ENCODE results near the gene CACNA2D3. TPM values are rescaled to one million over a fixed set of nuclear protein-coding genes. Genes with fewer than 3 reads are reported as not detected.
"Not testable (repeated sequence)": the region's sequence is repeated elsewhere in the genome, so short reads cannot be mapped to it uniquely, and the experiment has no call there.

CACNA2D3 gene
- total RNA-seq, 1 donor from 2014 or later, result 1.3 TPM

- DNase-seq (ENCODE audit: low read depth), result no peak
- H3K4me3 ChIP-seq (ENCODE audit: low read depth, low read length), result no peak overlapping the region
- TF ChIP-seq CTCF (conservative IDR thresholded peaks at IDR 0.05; ENCODE audit: low read depth, low read length), result no peak
Observed at GRCh38 chr3:54625805-54626787, 503.7 kb downstream of the CACNA2D3 start.

DNA sequence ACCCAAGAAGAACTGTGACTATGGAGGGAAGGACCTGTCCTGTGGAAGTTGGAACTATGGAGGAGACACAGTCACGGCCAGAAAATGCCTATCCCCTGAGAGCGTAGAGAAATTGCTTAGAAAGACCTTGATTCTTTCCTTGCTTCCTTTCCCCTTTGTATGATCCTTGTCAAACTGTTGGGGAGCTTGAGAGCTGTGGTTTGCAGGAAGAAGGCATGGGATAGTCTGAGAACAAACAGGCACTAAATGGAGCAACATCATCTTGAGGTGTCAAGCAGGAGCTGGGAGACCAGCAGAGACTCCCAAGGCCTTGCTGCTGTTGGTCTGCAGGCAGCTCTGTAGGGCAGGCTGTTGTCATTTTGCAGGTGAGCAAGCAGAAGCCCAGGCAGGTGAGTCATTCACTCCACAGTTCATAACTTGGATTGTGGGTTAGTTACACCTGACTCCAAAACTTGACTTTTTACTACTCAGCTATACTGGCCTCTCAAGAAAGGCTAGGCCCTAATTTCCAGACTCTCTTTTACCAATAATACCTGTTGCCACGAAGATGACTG, 506.6 kb downstream of the CACNA2D3 start:
- H3K4me3 ChIP-seq (ENCODE audit: low read depth, low read length), result no peak overlapping the region
- no peak for TF ChIP-seq CTCF (conservative IDR thresholded peaks at IDR 0.05; ENCODE audit: low read depth, low read length)
- no peak for DNase-seq (ENCODE audit: low read depth)

- no peak overlapping the region for H3K4me3 ChIP-seq (ENCODE audit: low read depth, low read length)
- TF ChIP-seq CTCF (conservative IDR thresholded peaks at IDR 0.05; ENCODE audit: low read depth, low read length), result no peak
- DNase-seq (ENCODE audit: low read depth), result no peak
Observed at GRCh38 chr3:54630101-54630623, 507.8 kb downstream of the CACNA2D3 start.

DNA sequence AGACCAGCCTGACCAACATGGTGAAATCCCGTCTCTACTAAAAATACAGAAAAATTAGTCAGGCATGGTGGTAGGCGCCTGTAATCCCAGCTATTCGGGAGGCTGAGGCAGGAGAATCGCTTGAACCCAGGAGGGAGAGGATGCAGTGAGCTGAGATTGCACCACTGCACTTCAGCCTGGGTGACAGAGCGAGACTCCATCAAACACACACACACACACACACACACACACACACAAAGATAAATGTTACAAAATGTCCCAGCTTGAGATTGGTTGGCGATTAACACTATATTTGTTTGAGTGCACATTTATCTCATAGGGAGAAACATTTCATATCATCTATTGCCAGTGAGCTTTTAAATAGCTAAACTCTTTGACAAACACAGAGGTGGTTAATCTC, 508.6 kb downstream of the CACNA2D3 start:
- not testable (repeated sequence) for H3K4me3 ChIP-seq (ENCODE audit: low read depth, low read length); DNase-seq (ENCODE audit: low read depth)

GRCh38 chr3:54631516-54632325, 509.4 kb downstream of the CACNA2D3 start:
- H3K4me3 ChIP-seq (ENCODE audit: low read depth, low read length), result no peak overlapping the region
- DNase-seq (ENCODE audit: low read depth), result no peak
- TF ChIP-seq CTCF (conservative IDR thresholded peaks at IDR 0.05; ENCODE audit: low read depth, low read length), result no peak

GRCh38 chr3:54632326-54632665, 509.9 kb downstream of the CACNA2D3 start:
- H3K4me3 ChIP-seq (ENCODE audit: low read depth, low read length), result no peak overlapping the region
- TF ChIP-seq CTCF (conservative IDR thresholded peaks at IDR 0.05; ENCODE audit: low read depth, low read length), result no peak
- DNase-seq (ENCODE audit: low read depth), result no peak

- DNase-seq (ENCODE audit: low read depth), result no peak
- TF ChIP-seq CTCF (conservative IDR thresholded peaks at IDR 0.05; ENCODE audit: low read depth, low read length), result no peak
Observed at GRCh38 chr3:54632834-54633233, 510.5 kb downstream of the CACNA2D3 start.

More at GRCh38 chr3:54632834-54633233, 510.5 kb downstream of the CACNA2D3 start:
- no peak overlapping the region for H3K4me3 ChIP-seq (ENCODE audit: low read depth, low read length)

All from epithelial cell of proximal tubule (primary cell).